Measurements from ENCODE around the gene CCNI2. TPM values are rescaled to one million over a fixed set of nuclear protein-coding genes. Genes with fewer than 3 reads are reported as not detected.

CCNI2 gene
- total and polyA plus RNA-seq, 9 of the 15 experiments (the other 6 are each of a cell fraction or from before 2014, with no cell fraction given): 0.05 to 1.7 (median 0.81) TPM; not detected in 5

- H3K27me3 ChIP-seq (ENCODE audit: control insufficient read depth in 2 of 2, insufficient read depth in 2 of 2, low read length in 2 of 2): no peaks in the 10 kb centered on the region
- H3K9me3 ChIP-seq (replicated peaks; ENCODE audit: control insufficient read depth, insufficient read depth, low read depth, low read length): no peaks in the 10 kb centered on the region
- intact Hi-C loops (cut with micrococcal nuclease): no loop called here
- H3K9me1 ChIP-seq (ENCODE audit: control insufficient read depth, insufficient read depth, low read length): no peaks in the 10 kb centered on the region
- no peak overlapping the region for H3K9ac ChIP-seq (ENCODE audit: insufficient read depth in 1 of 2, low read depth in 2 of 2, low read length in 2 of 2)
- no peak overlapping the region for H3K4me2 ChIP-seq (ENCODE audit: insufficient read depth, low read length)
- CTCF ChIA-PET (ENCODE audit: low intra/inter-chr PET ratio): no interaction called here
- peaks cover 95% of the 10 kb centered on the region; the same call in 2 of the 3 replicates for H3K36me3 ChIP-seq (ENCODE audit: control insufficient read depth, insufficient read depth, low read length)
- DNase-seq (ENCODE audit: extremely low read depth in 1 of 4, low spot score in 3 of 4) (no peak), FAIRE-seq (no peak), ATAC-seq (no peak)
- H3K4me3 ChIP-seq: no peak overlapping the region
- no peak overlapping the region for H2AFZ ChIP-seq (ENCODE audit: low read depth, low read length)
- H3K27ac ChIP-seq (ENCODE audit: extremely low read depth, low read depth, low read length): no peak overlapping the region
- H4K20me1 ChIP-seq (replicated peaks; ENCODE audit: control insufficient read depth, insufficient read depth, low read length): no peaks in the 10 kb centered on the region
- WGBS (ENCODE audit: insufficient coverage, low coverage, missing lambda C conversion rate): 94% methylated on average over 22 of the region's 22 CpGs
- TF ChIP-seq POLR2G (IDR thresholded peaks at IDR 0.05; ENCODE audit: low read depth, low read length) (peak; percentile 30; the same call in 1 of the 2 replicates), ZNF165 (CRISPR knock-in tag; IDR thresholded peaks at IDR 0.05; ENCODE audit: borderline replicate concordance) (no peak), MLX (CRISPR knock-in tag; conservative IDR thresholded peaks at IDR 0.05) (no peak)
- 0 out of 3 replicates have a peak, but pooled peaks cover 3% of the 10 kb centered on the region for H3K79me2 ChIP-seq (ENCODE audit: control insufficient read depth, insufficient read depth, low read length)
- BruUV-seq (replicated peaks): no TSS peak
- in situ Hi-C loops (cut with MboI): no loop called here
- H3K4me1 ChIP-seq (replicated peaks in 1 of 2; ENCODE audit: control insufficient read depth in 2 of 2, insufficient read depth in 2 of 2, low read length in 2 of 2): peaks cover 0 to 14% of the 10 kb centered on the region in 2 experiments; a peak in 1 of 5 replicates
- POLR2A ChIA-PET: interaction anchor here (0.6 to 1.7 kb wide), 5 partner anchors 10 to 95 kb away, joined by 3 to 8 read pairs (median 5); no protein-coding TSS in a partner anchor
These were observed 14.4 kb downstream of the CCNI2 start for GRCh38 chr5:132761321-132762240.

All from K562 (cell line).